HFF-Myc (cell line): ENCODE results near the gene CA6.
A peak's percentile ranks its signal among the peaks of the same experiment; 100 is the strongest.

Experiments
- DNase-seq: peaks from one replicate; pipeline ENCODE4 v3.0.0-alpha.2; 2011; ENCODE audit warnings: low read depth; ENCODE audit errors: extremely low read depth
- H3K4me3 ChIP-seq: replicated peaks from 2 replicates; pipeline ENCODE4 v1.5.1; 2011; ENCODE audit warnings: low read depth, mild to moderate bottlenecking, control low read depth, low read length
- TF ChIP-seq, protein P1 (sequence below): IDR thresholded peaks from 2 replicates; pipeline ENCODE4 v1.5.1; 2012; ENCODE audit warnings: mild to moderate bottlenecking, low read depth, low read length, control low read depth; ENCODE audit errors: missing control alignments

The CA6 gene

DNA sequence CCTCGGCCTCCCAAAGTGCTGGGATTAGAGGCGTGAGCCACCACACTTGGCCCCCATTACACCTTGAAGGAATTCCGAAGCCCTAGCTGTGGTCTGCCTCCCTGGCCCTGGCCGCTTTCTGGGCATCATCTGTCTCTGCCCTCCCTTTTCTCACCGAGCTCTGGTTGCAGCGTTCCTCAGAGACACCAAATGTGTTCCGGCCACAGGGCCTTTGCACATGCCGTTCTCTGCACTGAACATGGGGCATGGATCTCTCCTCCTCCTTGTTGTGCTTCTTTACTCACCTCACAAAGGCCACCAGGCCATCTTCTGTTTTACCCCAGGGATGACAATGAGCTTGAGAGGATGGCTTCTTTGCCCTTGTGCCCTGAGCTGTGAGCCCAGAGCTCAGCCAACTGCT is 39.3 kb downstream of the CA6 start:
- no peak for DNase-seq
- TF ChIP-seq, protein P1, sequence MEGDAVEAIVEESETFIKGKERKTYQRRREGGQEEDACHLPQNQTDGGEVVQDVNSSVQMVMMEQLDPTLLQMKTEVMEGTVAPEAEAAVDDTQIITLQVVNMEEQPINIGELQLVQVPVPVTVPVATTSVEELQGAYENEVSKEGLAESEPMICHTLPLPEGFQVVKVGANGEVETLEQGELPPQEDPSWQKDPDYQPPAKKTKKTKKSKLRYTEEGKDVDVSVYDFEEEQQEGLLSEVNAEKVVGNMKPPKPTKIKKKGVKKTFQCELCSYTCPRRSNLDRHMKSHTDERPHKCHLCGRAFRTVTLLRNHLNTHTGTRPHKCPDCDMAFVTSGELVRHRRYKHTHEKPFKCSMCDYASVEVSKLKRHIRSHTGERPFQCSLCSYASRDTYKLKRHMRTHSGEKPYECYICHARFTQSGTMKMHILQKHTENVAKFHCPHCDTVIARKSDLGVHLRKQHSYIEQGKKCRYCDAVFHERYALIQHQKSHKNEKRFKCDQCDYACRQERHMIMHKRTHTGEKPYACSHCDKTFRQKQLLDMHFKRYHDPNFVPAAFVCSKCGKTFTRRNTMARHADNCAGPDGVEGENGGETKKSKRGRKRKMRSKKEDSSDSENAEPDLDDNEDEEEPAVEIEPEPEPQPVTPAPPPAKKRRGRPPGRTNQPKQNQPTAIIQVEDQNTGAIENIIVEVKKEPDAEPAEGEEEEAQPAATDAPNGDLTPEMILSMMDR: no peak
- no peak overlapping the region for H3K4me3 ChIP-seq

DNA sequence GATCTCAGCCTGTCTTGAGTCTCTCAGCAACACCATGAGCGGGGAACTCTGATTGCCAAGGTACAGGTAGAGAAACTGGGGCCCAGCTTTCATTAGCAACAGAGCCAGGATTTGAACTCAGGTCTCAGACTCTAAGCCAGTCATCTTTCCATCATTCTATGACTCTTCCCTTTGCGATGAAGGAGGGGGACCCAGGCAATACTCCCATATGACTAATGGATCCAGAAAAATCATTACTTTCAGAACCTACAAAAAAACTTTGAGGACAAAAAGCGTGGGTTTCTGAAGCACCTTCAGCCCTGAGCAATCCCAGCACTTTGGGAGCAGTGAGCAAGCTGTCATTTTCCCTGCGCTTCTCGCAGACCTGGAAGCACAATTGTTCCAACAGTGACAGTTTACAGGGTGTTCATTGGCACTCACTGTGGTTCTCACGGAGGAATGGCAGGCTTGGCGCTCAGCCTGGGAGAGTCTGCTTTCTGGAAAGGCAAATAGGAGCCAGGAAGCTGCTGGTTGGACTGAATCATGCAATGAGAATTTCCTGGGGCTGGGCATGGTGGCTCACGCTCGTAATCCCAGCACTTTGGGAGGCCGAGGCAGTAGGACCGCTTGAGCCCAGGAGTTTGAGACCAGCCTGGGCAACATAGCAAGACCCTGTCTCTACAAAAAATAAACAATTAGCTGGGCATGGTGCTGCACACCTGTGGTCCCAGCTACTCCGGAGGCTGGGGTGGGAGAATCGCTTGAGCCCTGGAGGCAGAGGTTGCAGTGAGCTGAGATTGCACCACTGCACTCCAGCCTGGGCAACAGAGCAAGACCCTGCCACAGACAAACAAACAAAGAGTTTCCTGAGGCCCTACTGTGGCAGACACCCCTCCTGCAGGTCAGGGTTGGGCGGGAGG is 40.5 kb downstream of the CA6 start:
- TF ChIP-seq, protein P1: no peak

GRCh38 chr1:8986814-8987190 is 41.1 kb downstream of the CA6 start:
- TF ChIP-seq, protein P1: no peak
- no peak overlapping the region for H3K4me3 ChIP-seq
- DNase-seq: no peak

More for the DNA sequence above, 40.5 kb downstream of the CA6 start:
- H3K4me3 ChIP-seq: no peak overlapping the region
- peak; percentile 75 for DNase-seq

DNA sequence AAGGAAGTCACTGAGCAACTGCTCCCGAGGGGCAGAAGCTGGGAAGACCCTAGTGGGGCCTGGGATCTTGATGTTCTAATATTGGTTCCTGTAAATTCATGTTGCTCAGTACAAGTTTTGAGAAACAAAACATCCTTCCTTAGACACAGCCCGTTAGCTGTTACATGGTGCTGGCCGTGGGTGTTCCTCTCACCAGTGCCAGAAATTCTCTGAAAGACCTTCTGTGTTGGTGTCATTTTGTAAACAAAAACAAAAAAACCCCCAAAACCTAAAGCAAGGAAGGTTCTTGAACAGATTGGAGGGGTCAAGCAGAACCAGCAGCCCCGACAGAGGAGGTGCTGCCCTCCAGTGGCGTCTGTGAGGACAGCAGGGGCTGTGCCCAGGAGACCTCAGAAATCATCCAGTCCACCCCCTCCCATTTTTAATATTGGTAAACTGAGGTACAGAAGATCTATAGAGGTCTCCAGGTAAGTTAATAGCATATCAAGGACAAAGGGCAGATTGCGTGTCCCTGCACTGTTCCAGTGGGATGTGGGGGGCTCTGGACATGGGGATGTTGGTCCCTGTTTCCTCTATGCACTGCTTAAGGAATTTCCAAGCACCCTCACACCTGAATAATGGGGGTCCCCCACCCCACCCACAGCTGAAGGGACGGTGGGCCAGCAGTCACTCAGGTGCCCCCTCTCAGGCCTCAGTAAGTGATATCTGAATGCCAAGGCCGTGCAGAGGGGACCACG is 42.4 kb downstream of the CA6 start:
- DNase-seq: no peak

GRCh38 chr1:8988618-8988967 is 42.9 kb downstream of the CA6 start:
- no peak for DNase-seq
- TF ChIP-seq, protein P1: no peak
- no peak overlapping the region for H3K4me3 ChIP-seq

More for the DNA sequence above, 42.4 kb downstream of the CA6 start:
- TF ChIP-seq, protein P1: peak; percentile 91
- no peak overlapping the region for H3K4me3 ChIP-seq

- H3K4me3 ChIP-seq: no peak overlapping the region
- no peak for DNase-seq
- TF ChIP-seq, protein P1: no peak
These were observed 43.4 kb downstream of the CA6 start for GRCh38 chr1:8989061-8989460.
